Ovary (tissue), 9 donors: ENCODE measurements around the gene PIWIL4. TPM values are rescaled to one million over a fixed set of nuclear protein-coding genes. Genes with fewer than 3 reads are reported as not detected.

Experiments used
- DNase-seq, 5 donors: peaks; one replicate each; pipeline ENCODE4 v3.0.0-alpha.2; 2019 to 2020
- H3K27ac ChIP-seq, 2 donors: fragments of 200-600 bp; one replicate each; pipeline versions ENCODE4 v1.5.1 to v1.8.0; 2019 to 2022
- H3K27me3 ChIP-seq: fragments of 200-600 bp; one replicate; pipeline ENCODE4 v1.8.0; 2022
- H3K36me3 ChIP-seq: fragments of 200-600 bp; sonication (generic); one replicate; pipeline ENCODE4 v1.5.1; 2019
- H3K4me1 ChIP-seq: one replicate; pipeline ENCODE4 v1.8.1; 2013; ENCODE audit warnings: mild to moderate bottlenecking, moderate library complexity; ENCODE audit not compliant: insufficient read depth
- H3K4me3 ChIP-seq: fragments of 200-600 bp; sonication (generic); one replicate; pipeline ENCODE4 v1.5.1; 2017
- H3K9me3 ChIP-seq, 2 donors: fragments of 200-600 bp in 1 of 2; sonication (generic) in 1 of 2; one replicate each; pipeline versions ENCODE4 v1.5.1 to v1.8.1; 2013 to 2019; ENCODE audit warnings: mild to moderate bottlenecking in 1 of 2, moderate library complexity in 1 of 2
- EP300 ChIP-seq: sonication (generic); formaldehyde crosslinking; IDR thresholded peaks from one replicate; pipeline ENCODE4 v1.6.1; 2017; ENCODE audit warnings: antibody characterized with exemption
- POLR2A ChIP-seq: fragments of 450-650 bp; IDR thresholded peaks from one replicate; pipeline ENCODE4 v1.6.1; 2017; ENCODE audit warnings: antibody characterized with exemption, mild to moderate bottlenecking, moderate library complexity
- WGBS, 3 donors: extraction: QIAGEN DNeasy Blood & Tissue Kit in 1 of 3; methylation state at CpG; one replicate each; pipeline versions ENCODE4 v1.1.5 to v1.1.7; 2013 to 2017; 5-methylcytosine and 5-hydroxymethylcytosine counted together
- intact Hi-C, 4 donors: fragments of 100-400 bp; cut with DNase I; formaldehyde crosslinking; loops; one replicate each; pipeline versions ENCODE4 v1.11.0 to v1.15.1; 2022 to 2023
- polyA plus RNA-seq, 2 donors: library from polyadenylated mRNA; stranded (reverse); fragments of 200-250 nt in 1 of 2; fragments of 350-450 nt in 1 of 2; fragmentation: Illumina TruSeq in 1 of 2; extraction: RNeasy Lipid Tissue Mini Kit (QIAGEN cat#74804) in 1 of 2; gene quantifications; one replicate each; pipeline ENCODE4 v1.2.3, GENCODE V29; 2013 to 2014
- total RNA-seq, 7 donors: library from RNA; depleted of rRNA in 2 of 7; stranded (reverse); fragments of >200 nt in 2 of 7; fragmentation: NEBNext Ultra II Directional in 3 of 7; extraction: Animal tissue kit (Norgen Biotek cat#: 25700) in 3 of 7; gene quantifications; one replicate each; pipeline versions ENCODE4 v1.1.0 to v1.2.4, GENCODE V29; 2016 to 2023
- TF ChIP-seq, protein P1 (sequence below), 3 donors: fragments of 450-650 bp in 2 of 3; fragments of 200-600 bp in 1 of 3; IDR thresholded peaks; one replicate each; pipeline versions ENCODE4 v1.5.1 to v1.8.0; 2016 to 2022; ENCODE audit warnings: antibody characterized with exemption in 3 of 3, mild to moderate bottlenecking in 1 of 3
- donor health status: DM: no; HTN: no; CAD: no; lungs with moderate emphysema.
- donor health status: DM: no; HTN: no; CAD: no.
- donor health status: Bipolar disorder and iron deficiency.
- donor health status: DM: yes; HTN: yes; CAD: no.
- donor health status: DM: no; HTN: no; CAD: no.
- donor health status: DM: yes; HTN: yes; CAD: no.

Gene PIWIL4
- total and polyA plus RNA-seq, 9 donors, result 1.9 to 4.6 (median 3.6) TPM

DNA sequence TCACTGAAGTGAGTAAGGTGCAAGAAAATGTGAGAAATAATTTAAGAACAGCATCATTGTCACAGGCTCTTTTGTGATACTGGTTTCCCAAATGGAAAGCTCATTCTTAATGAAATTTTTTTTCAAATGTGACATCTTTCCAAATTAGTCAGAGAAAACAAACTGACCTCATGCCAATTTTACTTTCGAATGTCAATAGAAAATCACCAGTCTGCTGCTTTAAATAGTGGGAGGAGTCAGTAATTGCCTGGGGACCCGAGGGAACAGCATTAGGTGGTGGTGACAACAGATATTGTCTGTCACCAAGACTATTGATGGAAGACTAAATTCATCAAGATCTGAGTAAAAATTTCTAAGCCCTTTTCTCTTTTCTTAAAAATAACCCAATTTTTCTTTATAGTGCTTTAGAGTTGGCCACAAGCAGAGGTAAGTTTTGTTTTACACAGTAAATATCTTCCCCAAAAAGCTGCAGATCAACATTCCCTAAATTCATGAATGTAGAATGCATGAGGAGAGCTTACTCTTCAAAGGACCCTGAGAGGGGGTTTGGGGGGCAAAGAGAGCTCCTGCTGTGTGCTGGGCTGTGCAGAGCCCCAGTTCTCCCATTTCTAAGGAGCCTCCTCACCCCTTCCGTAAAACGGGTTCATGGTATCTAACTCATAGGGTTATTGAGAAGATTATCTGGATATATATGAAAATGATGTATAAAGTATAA lies 95.1 kb downstream of the PIWIL4 start:
- TF ChIP-seq, protein P1, sequence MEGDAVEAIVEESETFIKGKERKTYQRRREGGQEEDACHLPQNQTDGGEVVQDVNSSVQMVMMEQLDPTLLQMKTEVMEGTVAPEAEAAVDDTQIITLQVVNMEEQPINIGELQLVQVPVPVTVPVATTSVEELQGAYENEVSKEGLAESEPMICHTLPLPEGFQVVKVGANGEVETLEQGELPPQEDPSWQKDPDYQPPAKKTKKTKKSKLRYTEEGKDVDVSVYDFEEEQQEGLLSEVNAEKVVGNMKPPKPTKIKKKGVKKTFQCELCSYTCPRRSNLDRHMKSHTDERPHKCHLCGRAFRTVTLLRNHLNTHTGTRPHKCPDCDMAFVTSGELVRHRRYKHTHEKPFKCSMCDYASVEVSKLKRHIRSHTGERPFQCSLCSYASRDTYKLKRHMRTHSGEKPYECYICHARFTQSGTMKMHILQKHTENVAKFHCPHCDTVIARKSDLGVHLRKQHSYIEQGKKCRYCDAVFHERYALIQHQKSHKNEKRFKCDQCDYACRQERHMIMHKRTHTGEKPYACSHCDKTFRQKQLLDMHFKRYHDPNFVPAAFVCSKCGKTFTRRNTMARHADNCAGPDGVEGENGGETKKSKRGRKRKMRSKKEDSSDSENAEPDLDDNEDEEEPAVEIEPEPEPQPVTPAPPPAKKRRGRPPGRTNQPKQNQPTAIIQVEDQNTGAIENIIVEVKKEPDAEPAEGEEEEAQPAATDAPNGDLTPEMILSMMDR (IDR thresholded peaks at IDR 0.05), result no peak
- no peak for TF ChIP-seq EP300
- TF ChIP-seq POLR2A, result no peak
- no peaks in the 10 kb centered on the region for H3K4me1 ChIP-seq
- no peaks in the 10 kb centered on the region for H3K9me3 ChIP-seq
- no peak overlapping the region for H3K4me3 ChIP-seq
- no peak for DNase-seq
- no peaks in the 10 kb centered on the region for H3K27me3 ChIP-seq
- WGBS, 3 donors, result 48 to 65% (median 57%) methylated on average over 4 of the region's 4 CpGs
- no peaks in the 10 kb centered on the region for H3K36me3 ChIP-seq
- no peak overlapping the region for H3K27ac ChIP-seq
- intact Hi-C loops, result no loop called here

DNA sequence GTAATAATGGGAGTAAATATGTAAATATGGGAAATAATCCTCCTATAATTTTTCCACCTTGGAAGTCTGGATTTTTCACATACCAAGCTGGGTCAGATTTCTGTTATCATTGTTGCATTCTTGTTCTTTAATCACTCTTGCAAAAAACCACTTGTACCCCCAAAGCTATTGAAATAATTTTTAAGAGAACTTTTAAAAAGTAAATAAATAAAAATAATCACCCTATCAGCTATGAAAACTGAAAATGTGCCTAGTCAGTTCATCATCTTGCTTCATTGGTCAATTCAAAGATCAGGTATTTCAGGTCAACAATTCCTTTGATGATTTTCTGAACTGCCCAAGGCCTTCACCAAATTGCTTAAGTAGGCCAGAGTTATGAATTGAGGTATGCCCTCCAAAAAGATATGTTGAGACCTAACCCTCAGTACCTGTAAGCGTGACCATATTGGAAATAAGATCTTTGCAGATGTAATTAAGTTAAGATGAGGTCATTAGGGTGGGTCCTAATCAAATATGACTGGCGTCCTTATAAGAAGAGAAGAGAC lies 95.8 kb downstream of the PIWIL4 start:
- H3K27ac ChIP-seq, result no peak overlapping the region
- DNase-seq, result no peak
- no peaks in the 10 kb centered on the region for H3K27me3 ChIP-seq
- 83 to 96% (median 92%) methylated on average over 2 of the region's 2 CpGs for WGBS, 3 donors
- no peaks in the 10 kb centered on the region for H3K4me1 ChIP-seq
- H3K4me3 ChIP-seq, result no peak overlapping the region
- no peaks in the 10 kb centered on the region for H3K9me3 ChIP-seq
- TF ChIP-seq, protein P1 (IDR thresholded peaks at IDR 0.05), result no peak
- no peak for TF ChIP-seq POLR2A
- no peak for TF ChIP-seq EP300
- no peaks in the 10 kb centered on the region for H3K36me3 ChIP-seq
- intact Hi-C loops, result no loop called here

DNA sequence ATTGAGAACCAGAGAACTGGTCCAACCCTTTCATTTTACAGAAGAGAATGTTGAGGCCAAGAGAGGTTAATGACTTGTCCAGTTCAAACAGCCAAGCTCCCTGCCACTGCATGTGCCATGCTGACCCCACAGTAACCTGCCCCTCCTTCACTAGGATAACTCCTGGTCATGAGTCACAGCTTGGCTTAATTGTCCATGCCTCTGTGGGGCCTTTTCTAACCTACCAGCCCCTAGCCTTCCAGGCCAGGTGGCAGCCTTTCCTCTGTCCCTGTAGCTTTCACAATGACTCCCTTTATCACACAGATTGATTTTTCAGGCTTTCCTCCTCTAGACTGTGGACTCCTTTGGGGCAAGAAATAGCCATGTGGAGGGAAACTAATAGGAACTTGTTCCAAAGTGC lies 97.2 kb downstream of the PIWIL4 start:
- no peak for DNase-seq
- Histone ChIP-seq H3K36me3 (no peaks in the 10 kb centered on the region), H3K27ac (no peak overlapping the region), H3K4me3 (no peak overlapping the region), H3K27me3 (no peaks in the 10 kb centered on the region), H3K9me3 (no peaks in the 10 kb centered on the region), H3K4me1 (no peaks in the 10 kb centered on the region)
- intact Hi-C loops, result no loop called here
- no peak for TF ChIP-seq EP300
- TF ChIP-seq, protein P1 (IDR thresholded peaks at IDR 0.05), result no peak
- no peak for TF ChIP-seq POLR2A

DNA sequence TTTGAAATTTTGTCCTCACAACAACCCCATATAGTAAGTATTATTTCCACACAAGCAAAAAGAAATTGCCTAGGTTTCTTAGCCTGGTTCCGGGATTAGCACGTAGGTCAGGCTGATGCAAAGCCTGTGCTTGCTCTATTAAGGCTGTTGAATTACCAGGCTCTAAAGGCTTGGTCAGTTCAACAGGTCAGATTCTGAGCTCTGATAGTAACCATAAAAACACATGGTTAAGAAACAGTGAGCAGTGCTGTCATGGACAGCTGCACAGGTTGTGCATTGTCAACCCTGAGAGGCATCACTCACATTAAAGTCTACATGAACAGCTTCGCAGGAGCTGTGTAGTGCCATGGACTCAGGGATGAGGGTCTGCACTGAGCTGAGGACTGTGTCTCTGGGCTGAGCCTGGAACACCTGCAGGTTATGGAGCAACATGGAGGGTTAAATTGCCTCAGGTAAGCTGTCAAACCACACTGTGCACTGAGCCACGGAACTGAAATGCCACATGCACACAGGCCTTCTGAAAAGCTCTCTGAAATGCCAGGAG lies 98.0 kb downstream of the PIWIL4 start:
- WGBS, 3 donors, result 67 to 92% (median 90%) methylated on average over 4 of the region's 4 CpGs
- Histone ChIP-seq H3K27ac (no peak overlapping the region), H3K9me3 (no peaks in the 10 kb centered on the region), H3K36me3 (no peaks in the 10 kb centered on the region), H3K27me3 (no peaks in the 10 kb centered on the region), H3K4me1 (no peaks in the 10 kb centered on the region), H3K4me3 (no peak overlapping the region)
- intact Hi-C loops, result no loop called here
- no peak for DNase-seq
- no peak for TF ChIP-seq POLR2A
- no peak for TF ChIP-seq EP300
- TF ChIP-seq, protein P1 (IDR thresholded peaks at IDR 0.05), result no peak
